ENCODE results near the gene NEU1.
"Not testable (repeated sequence)": the region's sequence is repeated elsewhere in the genome, so short reads cannot be mapped to it uniquely, and the experiment has no call there.

The NEU1 gene

GRCh38 chr6:31830886-31831335, 31.7 kb downstream of the NEU1 start:
- no peak for TF ChIP-seq CTCF (IDR thresholded peaks at IDR 0.05; ENCODE audit: low read depth, low read length, missing control alignments)
- DNase-seq (ENCODE audit: low read depth) = no peak
- H3K4me3 ChIP-seq (ENCODE audit: low read depth, low read length) = peak overlapping the region; percentile 60

- no peak for DNase-seq (ENCODE audit: low read depth)
- peak; percentile 12 for TF ChIP-seq CTCF (IDR thresholded peaks at IDR 0.05; ENCODE audit: low read depth, low read length, missing control alignments)
- peak overlapping the region; percentile 60 for H3K4me3 ChIP-seq (ENCODE audit: low read depth, low read length)
Measured at GRCh38 chr6:31829633-31830283, 32.9 kb downstream of the NEU1 start.

GRCh38 chr6:31827286-31828079, 35.1 kb downstream of the NEU1 start, which contains the start of gene HSPA1B:
Gene HSPA1B (plus strand): TSS chr6:31827738. CDS start chr6:31827951, 213 bp downstream.
- no peak for TF ChIP-seq CTCF (IDR thresholded peaks at IDR 0.05; ENCODE audit: low read depth, low read length, missing control alignments)
- peak within 1 kb of the TSS; percentile 77 for H3K4me3 ChIP-seq (ENCODE audit: low read depth, low read length)
- DNase-seq (ENCODE audit: low read depth) = peak; percentile 96

GRCh38 chr6:31826793-31827285, 35.8 kb downstream of the NEU1 start:
- H3K4me3 ChIP-seq (ENCODE audit: low read depth, low read length) = peak overlapping the region; percentile 77
- TF ChIP-seq CTCF (IDR thresholded peaks at IDR 0.05; ENCODE audit: low read depth, low read length, missing control alignments) = no peak
- DNase-seq (ENCODE audit: low read depth) = no peak

GRCh38 chr6:31825553-31825952, 37.1 kb downstream of the NEU1 start:
- no peak for TF ChIP-seq CTCF (IDR thresholded peaks at IDR 0.05; ENCODE audit: low read depth, low read length, missing control alignments)
- no peak overlapping the region for H3K4me3 ChIP-seq (ENCODE audit: low read depth, low read length)
- no peak for DNase-seq (ENCODE audit: low read depth)

- DNase-seq (ENCODE audit: low read depth) = not testable (repeated sequence)
Measured at GRCh38 chr6:31823592-31824196, 38.9 kb downstream of the NEU1 start.

More at GRCh38 chr6:31823592-31824196, 38.9 kb downstream of the NEU1 start:
- not testable (repeated sequence) for H3K4me3 ChIP-seq (ENCODE audit: low read depth, low read length)

All from GM12864 (cell line).